Right cardiac atrium (tissue), 5 donors: ENCODE results near the gene FGFBP2. TPM values are rescaled to one million over a fixed set of nuclear protein-coding genes. Genes with fewer than 3 reads are reported as not detected.

Source experiments
- ATAC-seq, 2 donors: fragments of 200-7000 bp; cut with Tn5 transposase; one replicate each; pipeline versions ENCODE4 v1.8.0 to v1.9.1; 2020; ENCODE audit warnings: moderate library complexity in 2 of 2, mild to moderate bottlenecking in 1 of 2
- DNase-seq, 3 donors: peaks; one replicate each; pipeline ENCODE4 v3.0.0-alpha.2; 2020
- H3K27ac ChIP-seq: one replicate; pipeline ENCODE4 v1.5.1; 2013; ENCODE audit warnings: mild to moderate bottlenecking, low read length, control low read depth, moderate library complexity
- H3K27me3 ChIP-seq: one replicate; pipeline ENCODE4 v1.6.1; 2013; ENCODE audit not compliant: control insufficient read depth, insufficient read depth
- H3K4me1 ChIP-seq: one replicate; pipeline ENCODE4 v1.6.1; 2013; ENCODE audit warnings: low read length; ENCODE audit not compliant: control insufficient read depth, insufficient read depth
- H3K4me3 ChIP-seq: one replicate; pipeline ENCODE4 v1.5.1; 2013; ENCODE audit warnings: low read length, control low read depth
- H3K9me3 ChIP-seq: one replicate; pipeline ENCODE4 v1.6.1; 2013; ENCODE audit warnings: low read length; ENCODE audit not compliant: control insufficient read depth
- WGBS: extraction: QIAGEN DNeasy Blood & Tissue Kit; methylation state at CpG from one replicate; pipeline ENCODE4 v1.1.7; 2013; 5-methylcytosine and 5-hydroxymethylcytosine counted together
- intact Hi-C, 4 donors: fragments of 100-400 bp; cut with DNase I; formaldehyde crosslinking; loops; one replicate each; pipeline versions ENCODE4 v1.11.0 to v1.14.0; 2022 to 2023
- polyA plus RNA-seq: library from polyadenylated mRNA; stranded (reverse); fragments of 200-250 nt; gene quantifications from one replicate; pipeline ENCODE4 v1.2.3, GENCODE V29; 2013
- total RNA-seq, 4 donors: library from RNA; stranded (reverse); fragmentation: NEBNext Ultra II Directional; extraction: Animal tissue kit (Norgen Biotek cat#: 25700); gene quantifications; one replicate each; pipeline ENCODE4 v1.2.1, GENCODE V29; 2021
- donor health status: healthy with polysubstance abuse.
- donor health status: DM: no; HTN: yes; CAD: no.
- donor health status: DM: no; HTN: no; CAD: no.
- donor health status: DM: no; HTN: yes; CAD: no; lungs with severe emphysema.
- donor health status: DM: yes; HTN: yes; CAD: no.

The FGFBP2 gene
- total and polyA plus RNA-seq, 5 donors, result 4.0 to 20.7 (median 6.3) TPM

GRCh38 chr4:15912961-15913630 lies 49.9 kb downstream of the FGFBP2 start:
- no peaks in the 10 kb centered on the region for H3K9me3 ChIP-seq
- ATAC-seq (no peak), DNase-seq (no peak)
- intact Hi-C loops, result no loop called here
- no peak overlapping the region for H3K4me3 ChIP-seq
- H3K27me3 ChIP-seq, result no peaks in the 10 kb centered on the region
- 51% methylated on average over 8 of the region's 8 CpGs for WGBS
- no peaks in the 10 kb centered on the region for H3K4me1 ChIP-seq
- no peak overlapping the region for H3K27ac ChIP-seq

- no peaks in the 10 kb centered on the region for H3K27me3 ChIP-seq
- no peak for ATAC-seq
- no peaks in the 10 kb centered on the region for H3K4me1 ChIP-seq
- intact Hi-C loops, result no loop called here
- no peak for DNase-seq
- no peak overlapping the region for H3K27ac ChIP-seq
- no peaks in the 10 kb centered on the region for H3K9me3 ChIP-seq
- no peak overlapping the region for H3K4me3 ChIP-seq
- 59% methylated on average over 7 of the region's 7 CpGs for WGBS
These were observed 50.7 kb downstream of the FGFBP2 start for GRCh38 chr4:15912236-15912635.

Other genes starting within 250 kb of the FGFBP2 start
- 10 to 100 TPM in 1 of 4 donors, 1 to 10 TPM in 3; 3.2 to 10.3 (median 5.8) TPM for gene CD38, start 184.8 kb downstream of the FGFBP2 start, total RNA-seq
- gene CD38, start 184.8 kb downstream of the FGFBP2 start, polyA plus RNA-seq, result 3.5 TPM
- gene FGFBP1, start 24.4 kb downstream of the FGFBP2 start, total RNA-seq, result under 1 TPM in 1 of 4 donors, not detected in 3; 0.25 TPM
- gene FGFBP1, start 24.4 kb downstream of the FGFBP2 start, polyA plus RNA-seq, result not detected
- 10 to 100 TPM in 1 of 4 donors, 1 to 10 TPM in 3; 5.4 to 12.3 (median 7.3) TPM for gene PROM1, start 120.8 kb upstream of the FGFBP2 start, total RNA-seq
- 3.2 TPM for gene PROM1, start 120.8 kb upstream of the FGFBP2 start, polyA plus RNA-seq